HG02642 (cell line): Measurements from ENCODE around the gene UQCC3.
"Not testable (repeated sequence)": the region's sequence is repeated elsewhere in the genome, so short reads cannot be mapped to it uniquely, and the experiment has no call there.

Experiments used
- ATAC-seq: cut with Tn5 transposase; IDR thresholded peaks from one replicate; pipeline ENCODE4 v1.9.1; 2021; ENCODE audit warnings: mild to moderate bottlenecking; ENCODE audit not compliant: unreplicated experiment, poor library complexity

The UQCC3 gene

GRCh38 chr11:62665075-62665598, 6.3 kb upstream of the UQCC3 start, which contains the start of the genes C11orf98 and CSKMT:
Gene C11orf98, minus strand, starts transcription at chr11:62665210. Its CDS starts 41 bp downstream, at chr11:62665169.
Gene CSKMT, plus strand, starts transcription at chr11:62665312. Its CDS starts 568 bp downstream, at chr11:62665880.
- ATAC-seq: peak; percentile 87

GRCh38 chr11:62665599-62666258, 5.7 kb upstream of the UQCC3 start:
- ATAC-seq: peak; percentile 20

GRCh38 chr11:62666259-62666926, 5.1 kb upstream of the UQCC3 start:
- no peak for ATAC-seq

GRCh38 chr11:62667460-62667859, 4.0 kb upstream of the UQCC3 start:
- ATAC-seq: no peak

- no peak for ATAC-seq
Observed at GRCh38 chr11:62669420-62670161, 1.9 kb upstream of the UQCC3 start.

- ATAC-seq: peak; percentile 12
Observed at GRCh38 chr11:62671236-62671607, 251 bp upstream of the UQCC3 start.

GRCh38 chr11:62673196-62673525, 1.7 kb downstream of the UQCC3 start:
- ATAC-seq: no peak

GRCh38 chr11:62675415-62675814, 3.9 kb downstream of the UQCC3 start:
- not testable (repeated sequence) for ATAC-seq

GRCh38 chr11:62676698-62677097, 5.2 kb downstream of the UQCC3 start:
- no peak for ATAC-seq

- ATAC-seq: no peak
Observed at GRCh38 chr11:62677156-62677555, 5.7 kb downstream of the UQCC3 start.

GRCh38 chr11:62677714-62678113, 6.2 kb downstream of the UQCC3 start:
- ATAC-seq: no peak

GRCh38 chr11:62678433-62678769, 6.9 kb downstream of the UQCC3 start:
- no peak for ATAC-seq

- ATAC-seq: peak; percentile 60
Observed at GRCh38 chr11:62678770-62679696, 7.6 kb downstream of the UQCC3 start, which contains the start of gene UBXN1. Gene UBXN1, minus strand, starts transcription at chr11:62679073. Its CDS starts 150 bp downstream, at chr11:62678923.

- ATAC-seq: no peak
Observed at GRCh38 chr11:62680825-62681240, 9.4 kb downstream of the UQCC3 start.

- ATAC-seq: no peak
Observed at GRCh38 chr11:62682518-62682917, 11.0 kb downstream of the UQCC3 start.

GRCh38 chr11:62687508-62688396, 16.3 kb downstream of the UQCC3 start:
- no peak for ATAC-seq

GRCh38 chr11:62688491-62688890, 17.0 kb downstream of the UQCC3 start:
- no peak for ATAC-seq

- no peak for ATAC-seq
Observed at GRCh38 chr11:62689421-62690183, 18.1 kb downstream of the UQCC3 start, which contains the start of gene LRRN4CL. Gene LRRN4CL, minus strand, starts transcription at chr11:62689530. Its CDS starts 1,022 bp downstream, at chr11:62688508.
